CD14-positive monocyte (primary cell): ENCODE measurements around the gene SEC14L1. TPM values are rescaled to one million over a fixed set of nuclear protein-coding genes. Genes with fewer than 3 reads are reported as not detected.

Experiments
- DNase-seq, 3 donors: peaks; one replicate each; pipeline ENCODE4 v3.0.0-alpha.2; 2011 to 2022
- H2AFZ ChIP-seq: 2 replicates; pipeline ENCODE4 v1.6.0; 2012; ENCODE audit warnings: mild to moderate bottlenecking, low read depth, low read length, inconsistent platforms; ENCODE audit not compliant: insufficient read depth, poor library complexity, severe bottlenecking
- H3K27ac ChIP-seq, 2 donors: 1 replicate in 1 of 2; 2 replicates in 1 of 2; pipeline ENCODE4 v1.5.1; 2012 to 2013; ENCODE audit warnings: low read length in 2 of 2, control low read depth in 1 of 2, inconsistent platforms in 1 of 2, low read depth in 1 of 2, mild to moderate bottlenecking in 1 of 2
- H3K27me3 ChIP-seq, 2 donors: one replicate each; pipeline versions ENCODE4 v1.6.0 to v1.6.1; 2011 to 2013; ENCODE audit warnings: low read length in 2 of 2; ENCODE audit not compliant: control insufficient read depth in 2 of 2, insufficient read depth in 2 of 2
- H3K36me3 ChIP-seq, 2 donors: replicated peaks in 1 of 2; 1 replicate in 1 of 2; 2 replicates in 1 of 2; pipeline versions ENCODE4 v1.5.1 to v1.6.1; 2012 to 2013; ENCODE audit warnings: low read length in 2 of 2, control low read depth in 1 of 2, inconsistent platforms in 1 of 2, mild to moderate bottlenecking in 1 of 2; ENCODE audit not compliant: insufficient read depth in 2 of 2, control insufficient read depth in 1 of 2
- H3K4me1 ChIP-seq, 2 donors: 1 replicate in 1 of 2; 2 replicates in 1 of 2; pipeline versions ENCODE4 v1.5.1 to v1.6.1; 2012 to 2013; ENCODE audit warnings: low read length in 2 of 2, control low read depth in 1 of 2, inconsistent platforms in 1 of 2, mild to moderate bottlenecking in 1 of 2, moderate library complexity in 1 of 2; ENCODE audit not compliant: insufficient read depth in 2 of 2, control insufficient read depth in 1 of 2
- H3K4me2 ChIP-seq: replicated peaks from 2 replicates; pipeline ENCODE3; 2012; ENCODE audit warnings: low read length, moderate library complexity, mild to moderate bottlenecking; ENCODE audit not compliant: poor library complexity, severe bottlenecking; ENCODE audit errors: extremely low read depth
- H3K4me3 ChIP-seq, 3 experiments: fragments of 200-600 bp in 1 of 3; sonication (generic) in 1 of 3; replicated peaks in 1 of 3; 1 replicate in 2 of 3; 2 replicates in 1 of 3; pipeline ENCODE4 v1.5.1; 2011 to 2013; ENCODE audit warnings: low read length in 3 of 3, mild to moderate bottlenecking in 3 of 3, control low read depth in 2 of 3, low read depth in 2 of 3, inconsistent platforms in 1 of 3, moderate library complexity in 1 of 3
- H3K79me2 ChIP-seq: 2 replicates; pipeline ENCODE4 v1.6.0; 2012; ENCODE audit warnings: mild to moderate bottlenecking, control low read depth, inconsistent platforms, low read length, moderate library complexity; ENCODE audit not compliant: insufficient read depth
- H3K9ac ChIP-seq: 2 replicates; pipeline ENCODE4 v1.6.0; 2017; ENCODE audit warnings: low read length, mild to moderate bottlenecking; ENCODE audit not compliant: insufficient read depth, poor library complexity, severe bottlenecking
- H3K9me3 ChIP-seq, 2 donors: replicated peaks in 1 of 2; 1 replicate in 1 of 2; 2 replicates in 1 of 2; pipeline versions ENCODE4 v1.5.1 to v1.6.1; 2012 to 2013; ENCODE audit warnings: low read length in 2 of 2, control low read depth in 1 of 2; ENCODE audit not compliant: control insufficient read depth in 1 of 2, insufficient read depth in 1 of 2
- H4K20me1 ChIP-seq: 2 replicates; pipeline ENCODE4 v1.6.0; 2012; ENCODE audit warnings: mild to moderate bottlenecking, low read length, control low read depth, moderate library complexity; ENCODE audit not compliant: insufficient read depth
- H3K27ac Mint-ChIP-seq, 7 donors: one replicate each; pipeline ENCODE4 v1.8.0; 2020; ENCODE audit warnings: mild to moderate bottlenecking in 7 of 7, mixed read lengths in 7 of 7, moderate library complexity in 6 of 7, inconsistent platforms in 2 of 7
- H3K27me3 Mint-ChIP-seq, 3 donors: one replicate each; pipeline ENCODE4 v1.8.0; 2021 to 2022; ENCODE audit warnings: low read depth in 3 of 3, mild to moderate bottlenecking in 3 of 3, mixed read lengths in 3 of 3, moderate library complexity in 3 of 3, inconsistent platforms in 1 of 3
- H3K36me3 Mint-ChIP-seq, 2 donors: one replicate each; pipeline ENCODE4 v1.8.0; 2020; ENCODE audit warnings: mixed read lengths in 2 of 2, inconsistent platforms in 1 of 2, mild to moderate bottlenecking in 1 of 2
- H3K4me1 Mint-ChIP-seq: one replicate; pipeline ENCODE4 v1.8.0; 2020; ENCODE audit warnings: mild to moderate bottlenecking, mixed read lengths
- H3K4me3 Mint-ChIP-seq, 2 donors: one replicate each; pipeline ENCODE4 v1.8.0; 2020; ENCODE audit warnings: mild to moderate bottlenecking in 2 of 2, mixed read lengths in 2 of 2, moderate library complexity in 1 of 2
- H3K9me3 Mint-ChIP-seq, 7 donors: one replicate each; pipeline ENCODE4 v1.8.0; 2020 to 2022; ENCODE audit warnings: mixed read lengths in 7 of 7, mild to moderate bottlenecking in 6 of 7, moderate library complexity in 6 of 7, inconsistent platforms in 2 of 7
- WGBS: methylation state at CpG from one replicate; pipeline ENCODE4 v1.1.5; 2013; ENCODE audit warnings: missing lambda C conversion rate; ENCODE audit not compliant: insufficient coverage; 5-methylcytosine and 5-hydroxymethylcytosine counted together
- intact Hi-C, 2 donors: fragments of 100-400 bp; cut with micrococcal nuclease; formaldehyde crosslinking; loops; one replicate each; pipeline versions ENCODE4 v1.15.0 to v1.15.1; 2023
- polyA plus RNA-seq, 3 donors: library from polyadenylated mRNA; depleted of rRNA in 1 of 3; unstranded in 2 of 3; stranded (reverse) in 1 of 3; fragments of 300-500 nt in 2 of 3; fragments of >200 nt in 1 of 3; fragmentation: Illumina TruSeq in 2 of 3; gene quantifications; 1 replicate in 2 of 3; 2 replicates in 1 of 3; pipeline ENCODE4 v1.2.3, GENCODE V29; 2012 to 2021
- TF ChIP-seq, protein P1 (sequence below): fragments of 200-600 bp; IDR thresholded peaks from one replicate; pipeline ENCODE4 v1.8.0; 2022; ENCODE audit warnings: antibody characterized with exemption, mild to moderate bottlenecking

Gene SEC14L1
- polyA plus RNA-seq, 3 donors = 34.1 to 76.4 (median 43.2) TPM

DNA sequence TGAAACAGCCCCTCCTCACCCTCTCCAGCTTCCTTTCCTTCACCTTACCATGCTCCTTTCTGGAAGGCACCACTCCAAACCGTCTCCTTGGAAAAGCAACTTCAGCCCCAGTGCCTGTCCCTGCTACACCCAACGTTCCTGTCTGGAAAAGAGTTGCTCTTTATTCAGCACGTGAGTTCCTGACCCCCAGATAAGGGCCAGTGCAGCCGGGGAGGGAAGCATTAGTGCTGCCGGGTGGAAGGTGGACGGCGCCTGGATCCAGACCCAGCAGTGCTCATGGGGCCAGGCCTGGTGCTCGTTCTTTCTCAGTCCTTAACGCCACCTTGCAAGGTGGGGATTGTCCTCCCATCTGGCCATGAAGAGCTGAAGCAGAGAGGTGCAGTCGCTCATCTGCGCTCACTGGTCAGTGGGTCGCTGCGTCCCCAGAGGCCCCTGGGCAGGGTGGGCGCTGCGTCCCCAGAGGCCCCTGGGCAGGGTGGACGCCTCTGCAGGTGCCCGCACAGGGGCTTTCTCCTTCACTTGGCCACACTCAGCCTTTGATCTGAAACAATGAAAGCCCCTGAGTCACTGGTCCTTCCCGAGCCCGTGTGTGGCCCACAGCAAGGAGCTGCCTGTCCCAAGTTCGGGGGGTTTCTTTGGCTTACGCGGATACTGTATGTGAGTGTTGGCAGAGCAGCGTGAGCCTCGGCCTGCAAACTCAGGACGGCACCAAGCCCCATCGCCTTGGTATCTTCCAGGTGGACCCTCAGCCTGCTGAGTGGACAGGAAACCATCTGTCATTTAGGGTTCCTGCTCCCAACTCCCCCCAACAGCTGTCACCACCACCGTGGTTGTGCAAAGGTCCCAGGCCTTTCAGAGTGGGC, 117.1 kb downstream of the SEC14L1 start:
- Histone ChIP-seq H3K4me1 (peaks cover 2 to 9% of the 10 kb centered on the region in 2 donors), H3K79me2 (no peaks in the 10 kb centered on the region), H3K27me3 (no peaks in the 10 kb centered on the region), H3K4me3 (no peak overlapping the region), H3K4me2 (no peak overlapping the region), H3K27ac (no peak overlapping the region), H4K20me1 (no peaks in the 10 kb centered on the region), H3K9me3 (no peaks in the 10 kb centered on the region), H3K36me3 (no peaks in the 10 kb centered on the region), H3K9ac (no peak overlapping the region), H2AFZ (no peak overlapping the region)
- WGBS = 87% methylated on average over 25 of the region's 27 CpGs
- H3K27ac Mint-ChIP-seq = no peak overlapping the region
- H3K27me3 Mint-ChIP-seq = peaks cover 6 to 7% (median 7%) of the 10 kb centered on the region in 3 donors
- H3K9me3 Mint-ChIP-seq = peaks cover 0 to 3% (median 1%) of the 10 kb centered on the region in 7 donors
- H3K4me3 Mint-ChIP-seq = no peak overlapping the region
- TF ChIP-seq, protein P1, sequence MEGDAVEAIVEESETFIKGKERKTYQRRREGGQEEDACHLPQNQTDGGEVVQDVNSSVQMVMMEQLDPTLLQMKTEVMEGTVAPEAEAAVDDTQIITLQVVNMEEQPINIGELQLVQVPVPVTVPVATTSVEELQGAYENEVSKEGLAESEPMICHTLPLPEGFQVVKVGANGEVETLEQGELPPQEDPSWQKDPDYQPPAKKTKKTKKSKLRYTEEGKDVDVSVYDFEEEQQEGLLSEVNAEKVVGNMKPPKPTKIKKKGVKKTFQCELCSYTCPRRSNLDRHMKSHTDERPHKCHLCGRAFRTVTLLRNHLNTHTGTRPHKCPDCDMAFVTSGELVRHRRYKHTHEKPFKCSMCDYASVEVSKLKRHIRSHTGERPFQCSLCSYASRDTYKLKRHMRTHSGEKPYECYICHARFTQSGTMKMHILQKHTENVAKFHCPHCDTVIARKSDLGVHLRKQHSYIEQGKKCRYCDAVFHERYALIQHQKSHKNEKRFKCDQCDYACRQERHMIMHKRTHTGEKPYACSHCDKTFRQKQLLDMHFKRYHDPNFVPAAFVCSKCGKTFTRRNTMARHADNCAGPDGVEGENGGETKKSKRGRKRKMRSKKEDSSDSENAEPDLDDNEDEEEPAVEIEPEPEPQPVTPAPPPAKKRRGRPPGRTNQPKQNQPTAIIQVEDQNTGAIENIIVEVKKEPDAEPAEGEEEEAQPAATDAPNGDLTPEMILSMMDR = no peak
- intact Hi-C loops = no loop called here
- no peak for DNase-seq
- H3K4me1 Mint-ChIP-seq = peaks cover 14% of the 10 kb centered on the region
- no peaks in the 10 kb centered on the region for H3K36me3 Mint-ChIP-seq

- Histone ChIP-seq H3K36me3 (no peaks in the 10 kb centered on the region), H4K20me1 (no peaks in the 10 kb centered on the region), H3K4me2 (no peak overlapping the region), H2AFZ (no peak overlapping the region), H3K9ac (no peak overlapping the region), H3K4me3 (no peak overlapping the region), H3K27ac (no peak overlapping the region), H3K79me2 (no peaks in the 10 kb centered on the region), H3K4me1 (peaks cover 2 to 9% of the 10 kb centered on the region in 2 donors), H3K27me3 (no peaks in the 10 kb centered on the region), H3K9me3 (no peaks in the 10 kb centered on the region)
- no CpG with 5 or more reads among the region's 12 CpGs for WGBS
- peaks cover 14% of the 10 kb centered on the region for H3K4me1 Mint-ChIP-seq
- peaks cover 0 to 3% (median 1%) of the 10 kb centered on the region in 7 donors for H3K9me3 Mint-ChIP-seq
- H3K27ac Mint-ChIP-seq = no peak overlapping the region
- intact Hi-C loops = no loop called here
- no peak overlapping the region for H3K4me3 Mint-ChIP-seq
- no peak for DNase-seq
- peaks cover 5 to 6% (median 6%) of the 10 kb centered on the region in 3 donors for H3K27me3 Mint-ChIP-seq
- TF ChIP-seq, protein P1 = no peak
- no peaks in the 10 kb centered on the region for H3K36me3 Mint-ChIP-seq
These were observed 117.9 kb downstream of the SEC14L1 start for GRCh38 chr17:77258638-77259037.
